ENCODE measurements around the gene ABLIM1. TPM values are rescaled to one million over a fixed set of nuclear protein-coding genes. Genes with fewer than 3 reads are reported as not detected.

The ABLIM1 gene
- polyA plus RNA-seq, 1 donor from 2014 or later = 10.1 TPM

- Histone ChIP-seq H2AFZ (ENCODE audit: low read depth, low read length) (no peak overlapping the region), H3K4me2 (ENCODE audit: low read length) (no peak overlapping the region), H3K36me3 (ENCODE audit: insufficient read depth, low read length) (no peaks in the 10 kb centered on the region), H3K4me3 (ENCODE audit: low read length) (no peak overlapping the region), H3K9ac (ENCODE audit: low read length) (no peak overlapping the region), H3K9me3 (ENCODE audit: low read length) (no peaks in the 10 kb centered on the region), H3K27ac (ENCODE audit: low read length) (no peak overlapping the region), H3K27me3 (ENCODE audit: insufficient read depth, low read depth, low read length) (no peaks in the 10 kb centered on the region), H4K20me1 (ENCODE audit: insufficient read depth) (no peaks in the 10 kb centered on the region), H3K79me2 (replicated peaks; ENCODE audit: insufficient read depth, low read length) (no peaks in the 10 kb centered on the region), H3K9me2 (ENCODE audit: insufficient read depth, low read length) (no peaks in the 10 kb centered on the region), H3F3A (ENCODE audit: insufficient read depth, low read length, poor library complexity, severe bottlenecking) (no peaks in the 10 kb centered on the region)
- TF ChIP-seq REST (IDR thresholded peaks at IDR 0.05; ENCODE audit: borderline replicate concordance) (no peak), SMC3 (conservative IDR thresholded peaks at IDR 0.05; ENCODE audit: poor library complexity) (no peak), TAF1 (IDR thresholded peaks at IDR 0.05; ENCODE audit: low read depth) (no peak), EP300 (conservative IDR thresholded peaks at IDR 0.05; ENCODE audit: poor library complexity, severe bottlenecking) (no peak), MXI1 (conservative IDR thresholded peaks at IDR 0.05; ENCODE audit: poor library complexity, severe bottlenecking) (no peak), EZH2 (IDR thresholded peaks at IDR 0.05; ENCODE audit: borderline replicate concordance, insufficient read depth, low read length, poor library complexity, severe bottlenecking) (no peak), RAD21 (conservative IDR thresholded peaks at IDR 0.05) (no peak), POLR2AphosphoS5 (IDR thresholded peaks at IDR 0.05) (no peak)
- TF ChIP-seq, protein P1, sequence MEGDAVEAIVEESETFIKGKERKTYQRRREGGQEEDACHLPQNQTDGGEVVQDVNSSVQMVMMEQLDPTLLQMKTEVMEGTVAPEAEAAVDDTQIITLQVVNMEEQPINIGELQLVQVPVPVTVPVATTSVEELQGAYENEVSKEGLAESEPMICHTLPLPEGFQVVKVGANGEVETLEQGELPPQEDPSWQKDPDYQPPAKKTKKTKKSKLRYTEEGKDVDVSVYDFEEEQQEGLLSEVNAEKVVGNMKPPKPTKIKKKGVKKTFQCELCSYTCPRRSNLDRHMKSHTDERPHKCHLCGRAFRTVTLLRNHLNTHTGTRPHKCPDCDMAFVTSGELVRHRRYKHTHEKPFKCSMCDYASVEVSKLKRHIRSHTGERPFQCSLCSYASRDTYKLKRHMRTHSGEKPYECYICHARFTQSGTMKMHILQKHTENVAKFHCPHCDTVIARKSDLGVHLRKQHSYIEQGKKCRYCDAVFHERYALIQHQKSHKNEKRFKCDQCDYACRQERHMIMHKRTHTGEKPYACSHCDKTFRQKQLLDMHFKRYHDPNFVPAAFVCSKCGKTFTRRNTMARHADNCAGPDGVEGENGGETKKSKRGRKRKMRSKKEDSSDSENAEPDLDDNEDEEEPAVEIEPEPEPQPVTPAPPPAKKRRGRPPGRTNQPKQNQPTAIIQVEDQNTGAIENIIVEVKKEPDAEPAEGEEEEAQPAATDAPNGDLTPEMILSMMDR (IDR thresholded peaks at IDR 0.05; ENCODE audit: poor library complexity, severe bottlenecking) = no peak
Observed at GRCh38 chr10:114426476-114426875, 231.6 kb downstream of the ABLIM1 start.

GRCh38 chr10:114420811-114421485, 237.1 kb downstream of the ABLIM1 start:
- H3K9ac ChIP-seq (ENCODE audit: low read length) = no peak overlapping the region
- TF ChIP-seq RAD21 (conservative IDR thresholded peaks at IDR 0.05) (no peak), EP300 (conservative IDR thresholded peaks at IDR 0.05; ENCODE audit: poor library complexity, severe bottlenecking) (no peak), TAF1 (IDR thresholded peaks at IDR 0.05; ENCODE audit: low read depth) (no peak), POLR2AphosphoS5 (IDR thresholded peaks at IDR 0.05) (no peak), REST (IDR thresholded peaks at IDR 0.05; ENCODE audit: borderline replicate concordance) (no peak), MXI1 (conservative IDR thresholded peaks at IDR 0.05; ENCODE audit: poor library complexity, severe bottlenecking) (no peak), SMC3 (conservative IDR thresholded peaks at IDR 0.05; ENCODE audit: poor library complexity) (no peak), EZH2 (IDR thresholded peaks at IDR 0.05; ENCODE audit: borderline replicate concordance, insufficient read depth, low read length, poor library complexity, severe bottlenecking) (no peak)
- TF ChIP-seq, protein P1 (IDR thresholded peaks at IDR 0.05; ENCODE audit: poor library complexity, severe bottlenecking) = no peak

More at GRCh38 chr10:114420811-114421485, 237.1 kb downstream of the ABLIM1 start:
- Histone ChIP-seq H3K27ac (ENCODE audit: low read length) (no peak overlapping the region), H3K9me2 (ENCODE audit: insufficient read depth, low read length) (no peaks in the 10 kb centered on the region), H3K27me3 (ENCODE audit: insufficient read depth, low read depth, low read length) (no peaks in the 10 kb centered on the region), H4K20me1 (ENCODE audit: insufficient read depth) (no peaks in the 10 kb centered on the region), H3K9me3 (ENCODE audit: low read length) (no peaks in the 10 kb centered on the region), H3K36me3 (ENCODE audit: insufficient read depth, low read length) (no peaks in the 10 kb centered on the region), H2AFZ (ENCODE audit: low read depth, low read length) (no peak overlapping the region), H3K4me3 (ENCODE audit: low read length) (no peak overlapping the region), H3K4me2 (ENCODE audit: low read length) (no peak overlapping the region), H3K79me2 (replicated peaks; ENCODE audit: insufficient read depth, low read length) (no peaks in the 10 kb centered on the region), H3F3A (ENCODE audit: insufficient read depth, low read length, poor library complexity, severe bottlenecking) (no peaks in the 10 kb centered on the region)
